SK-N-SH (cell line): Measurements from ENCODE around the gene PDE9A. TPM values are rescaled to one million over a fixed set of nuclear protein-coding genes. Genes with fewer than 3 reads are reported as not detected.

Source experiments
- CTCF ChIA-PET: fragments of 300-600, 350-600 bp; formaldehyde crosslinking; extraction: SDS; loops from one replicate; lab custom pipeline; 2021; lab: Yijun Ruan, JAX
- POLR2A ChIA-PET: fragments of 350-600 bp; sonication (Branson Sonifier 250); formaldehyde crosslinking; extraction: SDS; loops from one replicate; lab custom pipeline; 2020; ENCODE audit warnings: antibody characterized with exemption, inconsistent platforms; lab: Yijun Ruan, JAX
- DNase-seq: peaks from one replicate; pipeline ENCODE4 v3.0.0; 2012
- H2AFZ ChIP-seq: fragments of 200-600 bp; sonication (generic); 2 replicates; pipeline ENCODE4 v1.8.1; 2016; ENCODE audit warnings: antibody characterized with exemption, mild to moderate bottlenecking, low read depth
- H3F3A ChIP-seq: fragments of 200-600 bp; sonication (generic); replicated peaks from 2 replicates; pipeline ENCODE3; 2016; ENCODE audit warnings: antibody characterized with exemption, mild to moderate bottlenecking; ENCODE audit not compliant: insufficient read depth
- H3K27ac ChIP-seq, 2 experiments: fragments of 200-500 bp in 1 of 2; fragments of 200-600 bp in 1 of 2; sonication (Bioruptor generic) in 1 of 2; sonication (generic), shearing (Covaris generic) in 1 of 2; 2 replicates each; pipeline versions ENCODE4 v1.5.1 to v1.6.1; 2014 to 2016; ENCODE audit warnings: low read depth in 2 of 2, inconsistent platforms in 1 of 2, low read length in 1 of 2, mild to moderate bottlenecking in 1 of 2, mixed read lengths in 1 of 2
- H3K27me3 ChIP-seq: fragments of 200-600 bp; sonication (generic), shearing (Covaris generic); 2 replicates; pipeline ENCODE4 v1.6.1; 2016; ENCODE audit warnings: mixed run types; ENCODE audit not compliant: insufficient read depth
- H3K36me3 ChIP-seq, 2 experiments: fragments of 200-500 bp in 1 of 2; fragments of 200-600 bp in 1 of 2; sonication (Bioruptor generic) in 1 of 2; sonication (generic) in 1 of 2; replicated peaks in 1 of 2; 2 replicates each; pipeline versions ENCODE3 to v1.5.1; 2014 to 2016; ENCODE audit warnings: low read length in 1 of 2, mild to moderate bottlenecking in 1 of 2; ENCODE audit not compliant: insufficient read depth in 2 of 2, control insufficient read depth in 1 of 2
- H3K4me1 ChIP-seq, 2 experiments: fragments of 200-500 bp in 1 of 2; fragments of 200-600 bp in 1 of 2; sonication (Bioruptor generic) in 1 of 2; sonication (generic), shearing (Covaris generic) in 1 of 2; 2 replicates each; pipeline versions ENCODE4 v1.5.1 to v1.6.1; 2014 to 2016; ENCODE audit warnings: low read depth in 1 of 2, low read length in 1 of 2, mixed run types in 1 of 2; ENCODE audit not compliant: insufficient read depth in 2 of 2, control insufficient read depth in 1 of 2
- H3K4me2 ChIP-seq: fragments of 200-600 bp; sonication (generic), shearing (Covaris generic); 2 replicates; pipeline ENCODE4 v1.6.1; 2017; ENCODE audit warnings: mixed run types
- H3K4me3 ChIP-seq, 2 experiments: fragments of 200-500 bp in 1 of 2; fragments of 200-600 bp in 1 of 2; sonication (Bioruptor generic) in 1 of 2; sonication (generic), shearing (Covaris generic) in 1 of 2; 2 replicates each; pipeline versions ENCODE4 v1.5.1 to v1.8.1; 2014 to 2016; ENCODE audit warnings: low read depth in 2 of 2, inconsistent platforms in 1 of 2, low read length in 1 of 2, mild to moderate bottlenecking in 1 of 2, mixed read lengths in 1 of 2, moderate library complexity in 1 of 2
- H3K79me2 ChIP-seq: fragments of 200-600 bp; sonication (generic); 2 replicates; pipeline ENCODE4 v1.8.1; 2017; ENCODE audit warnings: mild to moderate bottlenecking; ENCODE audit not compliant: insufficient read depth
- H3K9ac ChIP-seq: fragments of 200-600 bp; sonication (generic); 2 replicates; pipeline ENCODE4 v1.6.1; 2017; ENCODE audit warnings: mixed run types
- H3K9me2 ChIP-seq: fragments of 200-600 bp; sonication (generic); 2 replicates; pipeline ENCODE4 v1.6.1; 2017; ENCODE audit warnings: mixed run types
- H3K9me3 ChIP-seq: fragments of 200-600 bp; sonication (generic); 2 replicates; pipeline ENCODE4 v1.6.1; 2017; ENCODE audit warnings: mixed run types, mild to moderate bottlenecking, moderate library complexity
- H4K20me1 ChIP-seq: fragments of 200-600 bp; sonication (generic); 2 replicates; pipeline ENCODE4 v1.6.1; 2017; ENCODE audit warnings: mild to moderate bottlenecking, mixed run types; ENCODE audit not compliant: insufficient read depth
- FOXJ3 ChIP-seq: sonication (generic); formaldehyde crosslinking; IDR thresholded peaks from 2 replicates; pipeline ENCODE4 v1.5.1; 2020; ENCODE audit warnings: mild to moderate bottlenecking, missing genetic modification reagents
- FOXM1 ChIP-seq: IDR thresholded peaks from 2 replicates; pipeline ENCODE4 v1.4.0; 2012; ENCODE audit warnings: low read depth, mild to moderate bottlenecking
- GABPA ChIP-seq: IDR thresholded peaks from 2 replicates; pipeline ENCODE4 v1.4.0; 2012; ENCODE audit warnings: low read depth, mild to moderate bottlenecking
- JUND ChIP-seq: IDR thresholded peaks from 2 replicates; pipeline ENCODE4 v1.4.0; 2012
- MEF2A ChIP-seq: IDR thresholded peaks from 2 replicates; pipeline ENCODE4 v1.4.0; 2012; ENCODE audit warnings: low read depth, borderline replicate concordance
- NRF1 ChIP-seq: IDR thresholded peaks from 2 replicates; pipeline ENCODE4 v1.6.1; 2012; ENCODE audit warnings: low read depth, mild to moderate bottlenecking, low read length
- POLR2AphosphoS5 ChIP-seq: IDR thresholded peaks from 2 replicates; pipeline ENCODE4 v1.6.1; 2012; ENCODE audit warnings: low read depth, low read length
- RAD21 ChIP-seq: IDR thresholded peaks from 2 replicates; pipeline ENCODE4 v1.6.1; 2012; ENCODE audit warnings: mild to moderate bottlenecking, low read length
- RCOR1 ChIP-seq: fragments of 150-350 bp; IDR thresholded peaks from 2 replicates; pipeline ENCODE4 v1.6.1; 2017; ENCODE audit warnings: antibody characterized with exemption, low read length
- RXRA ChIP-seq: IDR thresholded peaks from 2 replicates; pipeline ENCODE4 v1.4.0; 2012; ENCODE audit warnings: low read depth, mild to moderate bottlenecking, borderline replicate concordance
- TAF1 ChIP-seq: IDR thresholded peaks from 2 replicates; pipeline ENCODE4 v1.6.1; 2012; ENCODE audit warnings: low read depth, mild to moderate bottlenecking, low read length, moderate library complexity, borderline replicate concordance
- USF1 ChIP-seq: IDR thresholded peaks from 2 replicates; pipeline ENCODE4 v1.4.0; 2012; ENCODE audit warnings: low read depth, borderline replicate concordance
- YY1 ChIP-seq: IDR thresholded peaks from 2 replicates; pipeline ENCODE4 v1.4.0; 2012; ENCODE audit warnings: low read depth, mild to moderate bottlenecking
- ZBTB33 ChIP-seq: IDR thresholded peaks from 2 replicates; pipeline ENCODE4 v1.4.0; 2012; ENCODE audit warnings: low read depth, borderline replicate concordance
- WGBS: methylation state at CpG from one replicate; pipeline ENCODE4 v1.1.6; 2017; ENCODE audit warnings: low lambda C conversion rate; 5-methylcytosine and 5-hydroxymethylcytosine counted together
- polyA plus RNA-seq, 3 experiments: library from polyadenylated mRNA; depleted of rRNA; stranded (reverse); fragments of >200 nt; gene quantifications; 2 replicates each; pipeline ENCODE4 v1.2.3, GENCODE V29; 2012
- TF ChIP-seq, protein P1 (sequence below): IDR thresholded peaks from 2 replicates; pipeline ENCODE4 v1.4.0; 2012; ENCODE audit warnings: low read depth
- TF ChIP-seq, protein P2 (sequence below): fragments of 150-350 bp; IDR thresholded peaks from 2 replicates; pipeline ENCODE4 v1.6.1; 2017; ENCODE audit warnings: antibody characterized with exemption, low read length, low read depth, borderline replicate concordance
- TF ChIP-seq, protein P3 (sequence below): IDR thresholded peaks from 2 replicates; pipeline ENCODE4 v1.6.1; 2012; ENCODE audit warnings: mild to moderate bottlenecking, low read depth, low read length, moderate library complexity
- TF ChIP-seq, protein P4 (sequence below): fragments of 150-350 bp; IDR thresholded peaks from 2 replicates; pipeline ENCODE4 v1.6.1; 2016; ENCODE audit warnings: mild to moderate bottlenecking, low read depth, low read length

PDE9A gene
- polyA plus RNA-seq, 1 of the 3 experiments (the other 2 are of a cell fraction), result 0.28 TPM

DNA sequence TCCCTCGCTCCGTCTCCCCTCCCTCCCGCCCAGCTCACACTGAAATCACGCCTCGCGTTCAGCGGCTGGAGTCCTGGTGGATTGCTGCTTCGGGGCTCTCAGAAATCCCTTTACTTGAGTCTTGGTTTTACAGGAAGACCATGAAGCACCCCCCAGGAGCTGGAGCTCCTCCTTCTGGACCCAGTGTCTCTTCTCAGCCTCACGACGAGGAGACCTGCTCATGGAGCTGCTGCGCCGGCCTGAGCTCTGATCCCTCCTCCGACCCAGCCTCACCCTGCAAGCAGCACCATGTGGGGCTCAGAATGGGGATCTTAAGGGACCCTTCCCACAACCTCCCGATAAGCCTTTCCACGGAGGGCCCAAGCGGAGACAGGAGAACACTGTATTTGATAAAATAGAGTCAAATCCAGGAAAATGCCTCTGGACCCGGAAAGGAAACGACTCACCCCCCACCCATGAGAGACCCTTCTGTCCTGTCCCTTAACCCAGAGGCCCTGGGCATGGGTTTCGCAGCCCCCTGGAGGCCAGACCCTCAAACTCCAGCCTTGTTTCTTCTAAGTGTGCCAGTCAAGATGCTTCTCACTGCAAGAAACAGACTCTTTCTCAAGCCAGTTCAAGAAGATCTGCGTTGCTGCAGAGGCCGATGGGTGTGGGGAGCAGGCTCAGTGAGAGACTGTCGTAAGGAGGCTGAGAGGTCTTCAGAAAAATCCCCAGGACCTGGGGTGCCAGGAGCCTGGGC is 26.1 kb downstream of the PDE9A start:
- H2AFZ ChIP-seq, result no peak overlapping the region
- no peaks in the 10 kb centered on the region for H4K20me1 ChIP-seq
- no peaks in the 10 kb centered on the region for H3K79me2 ChIP-seq
- no peak overlapping the region for H3K27ac ChIP-seq
- H3K4me3 ChIP-seq, result no peak overlapping the region
- no peaks in the 10 kb centered on the region for H3K9me3 ChIP-seq
- DNase-seq, result no peak
- H3F3A ChIP-seq, result no peaks in the 10 kb centered on the region
- WGBS, result 79% methylated on average over 21 of the region's 22 CpGs
- TF ChIP-seq, protein P1, sequence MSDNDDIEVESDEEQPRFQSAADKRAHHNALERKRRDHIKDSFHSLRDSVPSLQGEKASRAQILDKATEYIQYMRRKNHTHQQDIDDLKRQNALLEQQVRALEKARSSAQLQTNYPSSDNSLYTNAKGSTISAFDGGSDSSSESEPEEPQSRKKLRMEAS, result no peak
- TF ChIP-seq RCOR1, result no peak
- no peak for TF ChIP-seq GABPA
- TF ChIP-seq RAD21, result no peak
- TF ChIP-seq ZBTB33, result no peak
- TF ChIP-seq, protein P2, sequence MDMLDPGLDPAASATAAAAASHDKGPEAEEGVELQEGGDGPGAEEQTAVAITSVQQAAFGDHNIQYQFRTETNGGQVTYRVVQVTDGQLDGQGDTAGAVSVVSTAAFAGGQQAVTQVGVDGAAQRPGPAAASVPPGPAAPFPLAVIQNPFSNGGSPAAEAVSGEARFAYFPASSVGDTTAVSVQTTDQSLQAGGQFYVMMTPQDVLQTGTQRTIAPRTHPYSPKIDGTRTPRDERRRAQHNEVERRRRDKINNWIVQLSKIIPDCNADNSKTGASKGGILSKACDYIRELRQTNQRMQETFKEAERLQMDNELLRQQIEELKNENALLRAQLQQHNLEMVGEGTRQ, result no peak
- TF ChIP-seq USF1, result no peak
- TF ChIP-seq, protein P3, sequence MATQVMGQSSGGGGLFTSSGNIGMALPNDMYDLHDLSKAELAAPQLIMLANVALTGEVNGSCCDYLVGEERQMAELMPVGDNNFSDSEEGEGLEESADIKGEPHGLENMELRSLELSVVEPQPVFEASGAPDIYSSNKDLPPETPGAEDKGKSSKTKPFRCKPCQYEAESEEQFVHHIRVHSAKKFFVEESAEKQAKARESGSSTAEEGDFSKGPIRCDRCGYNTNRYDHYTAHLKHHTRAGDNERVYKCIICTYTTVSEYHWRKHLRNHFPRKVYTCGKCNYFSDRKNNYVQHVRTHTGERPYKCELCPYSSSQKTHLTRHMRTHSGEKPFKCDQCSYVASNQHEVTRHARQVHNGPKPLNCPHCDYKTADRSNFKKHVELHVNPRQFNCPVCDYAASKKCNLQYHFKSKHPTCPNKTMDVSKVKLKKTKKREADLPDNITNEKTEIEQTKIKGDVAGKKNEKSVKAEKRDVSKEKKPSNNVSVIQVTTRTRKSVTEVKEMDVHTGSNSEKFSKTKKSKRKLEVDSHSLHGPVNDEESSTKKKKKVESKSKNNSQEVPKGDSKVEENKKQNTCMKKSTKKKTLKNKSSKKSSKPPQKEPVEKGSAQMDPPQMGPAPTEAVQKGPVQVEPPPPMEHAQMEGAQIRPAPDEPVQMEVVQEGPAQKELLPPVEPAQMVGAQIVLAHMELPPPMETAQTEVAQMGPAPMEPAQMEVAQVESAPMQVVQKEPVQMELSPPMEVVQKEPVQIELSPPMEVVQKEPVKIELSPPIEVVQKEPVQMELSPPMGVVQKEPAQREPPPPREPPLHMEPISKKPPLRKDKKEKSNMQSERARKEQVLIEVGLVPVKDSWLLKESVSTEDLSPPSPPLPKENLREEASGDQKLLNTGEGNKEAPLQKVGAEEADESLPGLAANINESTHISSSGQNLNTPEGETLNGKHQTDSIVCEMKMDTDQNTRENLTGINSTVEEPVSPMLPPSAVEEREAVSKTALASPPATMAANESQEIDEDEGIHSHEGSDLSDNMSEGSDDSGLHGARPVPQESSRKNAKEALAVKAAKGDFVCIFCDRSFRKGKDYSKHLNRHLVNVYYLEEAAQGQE, result no peak
- TF ChIP-seq RXRA, result no peak
- no peak for TF ChIP-seq YY1
- no peak for TF ChIP-seq JUND
- TF ChIP-seq FOXM1, result no peak
- TF ChIP-seq TAF1, result no peak
- no peak for TF ChIP-seq POLR2AphosphoS5
- TF ChIP-seq, protein P4, sequence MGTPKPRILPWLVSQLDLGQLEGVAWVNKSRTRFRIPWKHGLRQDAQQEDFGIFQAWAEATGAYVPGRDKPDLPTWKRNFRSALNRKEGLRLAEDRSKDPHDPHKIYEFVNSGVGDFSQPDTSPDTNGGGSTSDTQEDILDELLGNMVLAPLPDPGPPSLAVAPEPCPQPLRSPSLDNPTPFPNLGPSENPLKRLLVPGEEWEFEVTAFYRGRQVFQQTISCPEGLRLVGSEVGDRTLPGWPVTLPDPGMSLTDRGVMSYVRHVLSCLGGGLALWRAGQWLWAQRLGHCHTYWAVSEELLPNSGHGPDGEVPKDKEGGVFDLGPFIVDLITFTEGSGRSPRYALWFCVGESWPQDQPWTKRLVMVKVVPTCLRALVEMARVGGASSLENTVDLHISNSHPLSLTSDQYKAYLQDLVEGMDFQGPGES, result no peak
- no peak for TF ChIP-seq MEF2A
- no peak for TF ChIP-seq NRF1
- TF ChIP-seq FOXJ3 (CRISPR knock-in tag), result no peak
- TF ChIP-seq, all 33 proteins: peak for 0
- Histone ChIP-seq H3K9ac (no peak overlapping the region), H3K27me3 (no peaks in the 10 kb centered on the region), H3K4me2 (no peak overlapping the region), H3K9me2 (no peaks in the 10 kb centered on the region), H3K4me1 (peaks cover 0 to 35% of the 10 kb centered on the region in 2 experiments; a peak in 2 of 4 replicates), H3K36me3 (no peaks in the 10 kb centered on the region)
- CTCF ChIA-PET, result interaction anchor here (1.5 kb wide), 1 partner anchor 14 kb away, joined by 3 read pairs; no protein-coding TSS in a partner anchor
- POLR2A ChIA-PET, result interaction anchor here (0.6 kb wide), 1 partner anchor 204 kb away, joined by 3 read pairs; no protein-coding TSS in a partner anchor
